Spinal cord (tissue), 10 donors: Measurements from ENCODE around the gene RAX. TPM values are rescaled to one million over a fixed set of nuclear protein-coding genes. Genes with fewer than 3 reads are reported as not detected.

ENCODE experiments used
- DNase-seq, 6 donors: peaks; one replicate each; pipeline versions ENCODE4 v3.0.0 to v3.0.0-alpha.2; 2013 to 2015; ENCODE audit warnings: low spot score in 6 of 6, low read depth in 4 of 6
- H3K27ac ChIP-seq: one replicate; pipeline ENCODE4 v1.5.1; 2013; ENCODE audit warnings: low read depth, low read length, control low read depth
- H3K27me3 ChIP-seq: one replicate; pipeline ENCODE4 v1.6.1; 2013; ENCODE audit warnings: low read length; ENCODE audit not compliant: control insufficient read depth, insufficient read depth
- H3K36me3 ChIP-seq: one replicate; pipeline ENCODE4 v1.6.1; 2013; ENCODE audit warnings: low read length; ENCODE audit not compliant: control insufficient read depth, insufficient read depth
- H3K4me1 ChIP-seq: one replicate; pipeline ENCODE4 v1.6.1; 2013; ENCODE audit warnings: low read length; ENCODE audit not compliant: control insufficient read depth, insufficient read depth
- H3K4me3 ChIP-seq: one replicate; pipeline ENCODE4 v1.5.1; 2013; ENCODE audit warnings: low read depth, low read length, control low read depth
- H3K9me3 ChIP-seq: one replicate; pipeline ENCODE4 v1.6.1; 2013; ENCODE audit warnings: low read length; ENCODE audit not compliant: control insufficient read depth, insufficient read depth
- WGBS: methylation state at CpG from one replicate; pipeline ENCODE4 v1.1.5; 2013; ENCODE audit warnings: missing lambda C conversion rate; ENCODE audit not compliant: insufficient coverage; 5-methylcytosine and 5-hydroxymethylcytosine counted together
- polyA plus RNA-seq, 2 donors: library from polyadenylated mRNA; unstranded; fragments of 120-200 nt; gene quantifications; one replicate each; pipeline ENCODE4 v1.2.1, GENCODE V29; 2013; ENCODE audit not compliant: insufficient read length in 2 of 2
- total RNA-seq, 2 donors: library from RNA; depleted of rRNA in 1 of 2; stranded (reverse); fragments of 120-200 nt in 1 of 2; fragments of >200 nt in 1 of 2; gene quantifications; one replicate each; pipeline versions ENCODE4 v1.2.3 to v1.2.4, GENCODE V29; 2013 to 2014
- donor health status: healthy.

The RAX gene
- total and polyA plus RNA-seq, 4 donors, result 0.22 TPM; not detected in 3

- peaks cover 47% of the 10 kb centered on the region for H3K4me1 ChIP-seq
- DNase-seq, result no peak
- H3K36me3 ChIP-seq, result no peaks in the 10 kb centered on the region
- H3K9me3 ChIP-seq, result no peaks in the 10 kb centered on the region
- no peak overlapping the region for H3K27ac ChIP-seq
- H3K4me3 ChIP-seq, result no peak overlapping the region
- 3% methylated on average over 27 of the region's 28 CpGs for WGBS
- H3K27me3 ChIP-seq, result peaks cover 99% of the 10 kb centered on the region
Observed at GRCh38 chr18:59268127-59268720, 5.0 kb downstream of the RAX start.

GRCh38 chr18:59267503-59268126 is 5.6 kb downstream of the RAX start:
- no peak for DNase-seq
- H3K27me3 ChIP-seq, result peaks cover 98% of the 10 kb centered on the region
- H3K36me3 ChIP-seq, result no peaks in the 10 kb centered on the region
- H3K9me3 ChIP-seq, result no peaks in the 10 kb centered on the region
- H3K4me3 ChIP-seq, result no peak overlapping the region
- H3K27ac ChIP-seq, result no peak overlapping the region
- WGBS, result under 1% methylated on average over 40 of the region's 41 CpGs
- peaks cover 42% of the 10 kb centered on the region for H3K4me1 ChIP-seq

DNA sequence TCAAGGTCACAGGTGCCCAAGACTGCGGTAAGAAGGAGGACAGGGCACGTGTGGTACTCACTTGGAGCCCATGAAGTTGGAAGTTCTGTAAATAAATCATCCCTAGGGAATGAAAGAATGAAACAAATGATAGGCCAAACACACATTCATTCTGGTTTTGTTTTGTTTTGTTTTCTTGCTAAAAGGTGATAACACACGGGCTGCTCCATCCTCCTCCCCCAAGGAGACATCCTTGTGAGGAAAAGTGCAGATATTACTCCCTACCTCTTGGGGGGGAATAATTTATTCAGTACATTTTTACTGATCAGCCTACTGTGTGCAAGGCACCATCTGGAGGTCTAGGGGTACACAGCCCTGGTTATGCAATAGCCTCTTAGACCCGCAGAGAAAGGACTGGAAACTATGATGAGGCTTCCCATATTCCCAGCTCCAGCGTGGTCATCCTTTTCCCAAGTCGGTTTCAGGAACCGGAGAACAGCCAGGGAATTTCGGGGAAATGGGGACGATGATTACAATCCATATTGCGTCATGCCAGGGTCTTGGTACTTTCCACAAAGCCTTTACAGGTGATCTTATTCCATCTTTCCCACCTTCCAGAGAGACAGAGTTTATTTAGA is 6.3 kb downstream of the RAX start:
- peaks cover 94% of the 10 kb centered on the region for H3K27me3 ChIP-seq
- no peaks in the 10 kb centered on the region for H3K9me3 ChIP-seq
- peaks cover 36% of the 10 kb centered on the region for H3K4me1 ChIP-seq
- WGBS, result 8% methylated on average over 8 of the region's 10 CpGs
- H3K36me3 ChIP-seq, result no peaks in the 10 kb centered on the region
- DNase-seq, result no peak
- H3K4me3 ChIP-seq, result no peak overlapping the region
- H3K27ac ChIP-seq, result no peak overlapping the region

GRCh38 chr18:59266459-59266858 is 6.8 kb downstream of the RAX start:
- Histone ChIP-seq H3K27ac (no peak overlapping the region), H3K27me3 (peaks cover 89% of the 10 kb centered on the region), H3K36me3 (no peaks in the 10 kb centered on the region), H3K9me3 (no peaks in the 10 kb centered on the region), H3K4me3 (no peak overlapping the region), H3K4me1 (peaks cover 33% of the 10 kb centered on the region)
- DNase-seq, result no peak
- WGBS, result no CpG with 5 or more reads among the region's 1 CpG

GRCh38 chr18:59265974-59266369 is 7.3 kb downstream of the RAX start:
- Histone ChIP-seq H3K4me3 (no peak overlapping the region), H3K4me1 (peaks cover 33% of the 10 kb centered on the region), H3K9me3 (no peaks in the 10 kb centered on the region), H3K27me3 (peaks cover 84% of the 10 kb centered on the region), H3K36me3 (no peaks in the 10 kb centered on the region), H3K27ac (no peak overlapping the region)
- no peak for DNase-seq
- WGBS, result 2% methylated on average over 9 of the region's 12 CpGs

DNA sequence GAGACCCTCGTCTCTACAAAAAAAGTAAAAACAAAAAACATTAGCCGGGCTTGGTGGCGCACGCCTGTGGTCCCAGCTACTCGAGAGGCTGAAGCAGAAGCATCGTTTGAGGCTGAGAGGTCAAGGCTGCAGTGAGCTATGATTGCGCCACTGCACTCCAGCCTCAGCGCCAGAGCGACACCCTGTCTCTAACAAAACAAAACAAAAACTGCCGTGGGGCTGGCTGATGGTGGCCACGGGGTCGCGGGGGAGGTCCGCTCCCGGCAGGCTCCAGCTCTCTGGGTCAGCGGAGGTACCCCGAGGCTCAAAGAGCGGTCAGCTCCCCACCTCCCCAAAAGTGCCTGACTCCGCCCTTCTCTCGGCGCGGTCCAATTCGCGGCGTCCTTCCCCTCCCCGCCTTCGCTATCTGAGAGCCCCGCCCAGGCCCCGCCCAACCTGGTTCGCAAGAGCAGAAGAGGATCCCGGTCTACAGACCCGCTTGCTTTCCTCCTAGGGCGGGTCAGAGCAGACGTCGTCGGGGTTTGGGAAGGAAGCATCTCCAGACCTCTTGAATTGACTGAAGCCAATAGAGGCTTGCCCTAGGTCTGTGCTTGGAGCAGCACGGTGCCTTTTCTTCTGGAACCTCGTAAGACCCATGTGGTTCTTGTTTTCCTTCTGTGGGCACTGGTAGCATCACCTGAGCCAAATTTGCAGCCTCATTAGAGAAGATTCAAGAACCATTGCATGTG is 7.8 kb downstream of the RAX start:
- DNase-seq, result no peak
- peaks cover 33% of the 10 kb centered on the region for H3K4me1 ChIP-seq
- 1% methylated on average over 38 of the region's 38 CpGs for WGBS
- H3K9me3 ChIP-seq, result no peaks in the 10 kb centered on the region
- H3K27me3 ChIP-seq, result peaks cover 78% of the 10 kb centered on the region
- H3K4me3 ChIP-seq, result no peak overlapping the region
- no peak overlapping the region for H3K27ac ChIP-seq
- H3K36me3 ChIP-seq, result no peaks in the 10 kb centered on the region

- DNase-seq, result no peak
- WGBS, result 2% methylated on average over 41 of the region's 41 CpGs
- Histone ChIP-seq H3K4me1 (peaks cover 33% of the 10 kb centered on the region), H3K27ac (no peak overlapping the region), H3K27me3 (peaks cover 72% of the 10 kb centered on the region), H3K36me3 (no peaks in the 10 kb centered on the region), H3K4me3 (no peak overlapping the region), H3K9me3 (no peaks in the 10 kb centered on the region)
Observed at GRCh38 chr18:59264651-59265245, 8.5 kb downstream of the RAX start.

DNA sequence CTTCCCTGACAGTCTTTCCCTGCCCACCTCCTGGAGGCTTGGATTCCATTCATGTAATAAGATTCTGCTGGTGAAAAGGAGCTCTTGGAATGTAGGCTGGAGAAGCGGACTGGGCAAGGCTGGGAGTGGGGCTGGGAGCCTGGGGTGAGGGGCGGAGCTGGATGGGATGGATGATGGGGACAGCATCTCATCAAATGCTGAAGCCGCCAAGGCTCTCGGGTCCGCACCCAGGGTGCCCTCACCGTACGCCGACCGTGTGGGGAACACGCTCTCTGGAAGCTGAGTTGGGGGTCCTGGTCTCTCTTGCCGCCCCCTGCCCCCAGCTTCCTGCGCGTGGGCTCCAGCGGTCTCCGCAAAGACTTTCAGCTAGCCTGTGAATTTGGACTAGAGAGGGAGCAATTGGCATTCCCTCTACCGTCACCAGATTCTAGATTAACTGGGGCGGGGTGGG is 9.1 kb downstream of the RAX start:
- Histone ChIP-seq H3K27me3 (peaks cover 66% of the 10 kb centered on the region), H3K36me3 (no peaks in the 10 kb centered on the region), H3K4me1 (peaks cover 30% of the 10 kb centered on the region), H3K4me3 (no peak overlapping the region), H3K9me3 (no peaks in the 10 kb centered on the region), H3K27ac (no peak overlapping the region)
- DNase-seq, result no peak
- under 1% methylated on average over 11 of the region's 17 CpGs for WGBS

DNA sequence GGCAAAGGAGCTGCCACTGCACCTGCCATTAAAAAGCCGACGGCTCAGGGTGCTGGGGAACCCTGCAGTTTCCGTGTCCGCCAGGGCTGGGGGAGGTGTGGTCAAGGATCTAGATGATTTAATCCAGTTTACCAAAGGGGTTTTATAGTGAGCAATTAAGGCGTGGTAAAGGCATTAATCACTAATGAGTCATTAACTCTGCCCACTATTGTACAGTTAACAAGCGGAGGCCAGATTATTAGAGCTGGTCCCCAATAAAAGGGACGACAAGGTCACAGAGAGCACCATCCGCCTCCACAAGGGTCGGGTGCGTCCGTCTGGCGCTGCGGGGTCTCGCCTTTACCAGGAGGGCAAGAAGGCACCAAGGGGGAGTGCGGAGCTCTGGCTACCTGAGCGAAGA is 9.6 kb downstream of the RAX start:
- Histone ChIP-seq H3K27ac (no peak overlapping the region), H3K36me3 (no peaks in the 10 kb centered on the region), H3K4me3 (no peak overlapping the region), H3K27me3 (peaks cover 62% of the 10 kb centered on the region), H3K4me1 (peaks cover 28% of the 10 kb centered on the region), H3K9me3 (no peaks in the 10 kb centered on the region)
- 3% methylated on average over 13 of the region's 16 CpGs for WGBS
- DNase-seq, result no peak
